Motor neuron (in vitro differentiated cells): ENCODE data around the gene PRDM11. TPM values are rescaled to one million over a fixed set of nuclear protein-coding genes. Genes with fewer than 3 reads are reported as not detected.
A peak's percentile ranks its signal among the peaks of the same experiment; 100 is the strongest.

Experiments
- ATAC-seq, 8 experiments: fragments of 200-7000 bp; cut with Tn5 transposase; replicated peaks in 6 of 8; 2 replicates each; pipeline ENCODE4 v1.8.0; 2021; ENCODE audit warnings: mild to moderate bottlenecking in 8 of 8, moderate library complexity in 8 of 8
- H3K27ac ChIP-seq, 2 donors: fragments of 250-450 bp; sonication (Bioruptor Pico); 2 replicates each; pipeline ENCODE4 v1.9.0; 2021; ENCODE audit warnings: antibody characterized with exemption in 2 of 2, mild to moderate bottlenecking in 2 of 2, moderate library complexity in 1 of 2
- H3K4me1 ChIP-seq, 2 donors: fragments of 250-450 bp; sonication (Bioruptor Pico); replicated peaks in 1 of 2; 2 replicates each; pipeline ENCODE4 v1.6.1; 2021; ENCODE audit warnings: antibody characterized with exemption in 2 of 2, mild to moderate bottlenecking in 2 of 2, moderate library complexity in 1 of 2
- H3K4me3 ChIP-seq, 5 donors: fragments of 250-450 bp; sonication (Bioruptor Pico); 2 replicates each; pipeline ENCODE4 v1.9.0; 2021; ENCODE audit warnings: antibody characterized with exemption in 5 of 5, mild to moderate bottlenecking in 5 of 5, moderate library complexity in 4 of 5
- WGBS, 10 experiments: fragments of 450-650 bp; shearing (Covaris generic); methylation state at CpG; one replicate each; pipeline ENCODE4 v1.0.0; 2022; 5-methylcytosine and 5-hydroxymethylcytosine counted together
- in situ Hi-C, 9 experiments: fragments of 400-800 bp; cut with MboI; loops; one replicate each; pipeline ENCODE4 v1.15.0; 2021; ENCODE audit warnings: low sequenced_read_pairs in 9 of 9, low pct_unique_long_range_greater_than_20kb in 2 of 9; ENCODE audit not compliant: unreplicated experiment in 9 of 9
- total RNA-seq, 8 experiments: library from RNA; unstranded; fragments of 300-600 nt; gene quantifications; 2 replicates each; pipeline versions ENCODE4 v1.2.3 to v1.2.4, GENCODE V29; 2022

PRDM11 gene
- total RNA-seq, 8 experiments from 2014 or later, result 2.4 to 9.9 (median 5.3) TPM

DNA sequence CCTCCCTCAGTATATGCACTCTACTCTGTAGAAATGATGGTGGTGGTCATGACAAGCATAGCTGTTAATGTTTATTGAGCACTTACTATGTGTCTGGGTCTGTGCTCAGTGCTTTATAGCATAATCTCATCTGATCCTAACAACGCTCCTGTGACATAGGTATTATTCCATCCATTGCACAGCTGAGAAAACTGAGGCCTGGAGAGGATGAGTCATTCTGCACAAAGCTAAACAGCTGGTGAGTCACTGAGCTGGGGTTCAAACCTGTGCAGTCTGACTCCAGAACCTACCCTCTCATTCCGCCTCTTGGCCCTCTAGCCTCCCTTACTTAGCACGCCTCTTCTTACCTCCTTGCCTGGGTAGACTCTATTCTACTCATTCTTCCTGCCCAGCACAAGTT lies 41.7 kb downstream of the PRDM11 start:
- ATAC-seq, result no peak
- in situ Hi-C loops, result no loop called here
- Histone ChIP-seq H3K4me1 (no peaks in the 10 kb centered on the region), H3K4me3 (no peak overlapping the region), H3K27ac (no peak overlapping the region)
- 90 to 100% (median 92%) methylated on average over 1 to 3 of the region's 3 CpGs; no CpG with 5 or more reads in 4 of the 10 experiments for WGBS, 10 experiments

DNA sequence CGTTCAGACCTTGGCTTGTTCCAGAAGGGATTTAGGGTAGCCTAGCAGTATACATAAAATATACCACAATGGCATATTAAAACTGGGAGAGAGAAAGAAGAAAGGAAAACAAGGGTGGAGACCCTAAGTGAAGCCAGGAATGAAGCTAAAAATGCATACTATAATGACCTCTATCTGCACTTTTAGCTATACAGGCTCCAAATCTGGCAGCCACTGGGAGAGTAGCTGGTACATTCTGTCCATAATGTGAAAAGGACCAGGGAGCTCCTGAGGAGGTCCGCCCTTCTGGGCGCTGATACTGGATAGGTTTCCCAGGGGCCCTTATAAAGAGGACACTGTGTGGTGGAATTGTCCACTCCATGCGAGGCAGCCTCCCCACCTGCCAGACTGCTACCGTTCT lies 42.8 kb downstream of the PRDM11 start:
- in situ Hi-C loops, result no loop called here

DNA sequence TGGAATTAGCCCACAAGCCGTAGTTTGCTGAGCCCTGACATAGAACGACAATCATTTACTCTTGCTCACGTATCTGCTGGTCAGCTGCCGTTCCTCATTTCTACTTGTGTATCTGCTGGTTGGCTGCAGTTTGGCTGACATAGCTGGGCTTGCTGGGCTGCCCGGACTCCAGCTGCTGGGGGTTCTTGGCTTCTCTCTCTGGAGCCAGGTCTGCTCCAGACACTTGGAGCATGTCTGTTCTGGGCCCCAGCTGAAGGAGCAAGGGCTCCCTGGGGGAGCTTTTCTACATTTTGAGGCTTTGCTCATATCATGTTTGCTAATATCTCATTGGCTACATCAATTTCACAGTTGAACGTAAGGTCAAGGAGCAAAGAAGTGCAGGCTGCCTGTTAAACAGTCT lies 47.3 kb downstream of the PRDM11 start:
- WGBS, 10 experiments, result 63 to 100% (median 89%) methylated on average over 3 to 6 of the region's 6 CpGs; no CpG with 5 or more reads in 2 of the 10 experiments
- H3K4me3 ChIP-seq, result no peak overlapping the region
- H3K27ac ChIP-seq, result no peak overlapping the region
- no peak for ATAC-seq
- peaks cover 0 to 5% of the 10 kb centered on the region in 2 donors for H3K4me1 ChIP-seq
- in situ Hi-C loops, result no loop called here

More for the DNA sequence above, 42.8 kb downstream of the PRDM11 start:
- 20 to 100% (median 91%) methylated on average over 1 to 2 of the region's 5 CpGs; no CpG with 5 or more reads in 6 of the 10 experiments for WGBS, 10 experiments
- no peak overlapping the region for H3K4me3 ChIP-seq
- peaks cover 0 to 5% of the 10 kb centered on the region in 2 donors for H3K4me1 ChIP-seq
- ATAC-seq, result peak in 3 of 8 experiments; percentile 76 to 97 (median 90)
- H3K27ac ChIP-seq, result no peak overlapping the region

DNA sequence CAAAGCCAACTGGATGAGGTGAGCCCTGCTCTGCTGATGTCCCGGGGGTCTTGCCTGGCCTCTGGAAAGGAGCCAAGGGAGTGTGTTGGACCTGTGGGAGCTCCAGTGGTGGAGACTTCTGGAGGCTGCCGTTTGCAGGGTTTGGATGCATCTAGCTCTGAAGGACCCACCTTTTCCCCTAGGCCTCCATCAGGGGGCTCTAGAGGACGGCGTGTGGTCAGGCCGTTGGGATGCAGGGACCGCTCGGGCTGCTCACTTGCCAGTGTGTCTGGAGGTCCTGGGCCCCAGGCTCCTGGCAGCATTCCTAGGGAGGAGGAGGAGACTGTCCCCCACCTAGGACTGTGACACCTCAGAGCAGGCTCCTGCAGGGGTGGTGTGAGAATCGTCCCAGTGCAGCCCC lies 58.3 kb downstream of the PRDM11 start:
- WGBS, 10 experiments, result 17 to 80% (median 60%) methylated on average over 1 to 2 of the region's 8 CpGs; no CpG with 5 or more reads in 5 of the 10 experiments
- in situ Hi-C loops, result no loop called here
- H3K27ac ChIP-seq, result no peak overlapping the region

DNA sequence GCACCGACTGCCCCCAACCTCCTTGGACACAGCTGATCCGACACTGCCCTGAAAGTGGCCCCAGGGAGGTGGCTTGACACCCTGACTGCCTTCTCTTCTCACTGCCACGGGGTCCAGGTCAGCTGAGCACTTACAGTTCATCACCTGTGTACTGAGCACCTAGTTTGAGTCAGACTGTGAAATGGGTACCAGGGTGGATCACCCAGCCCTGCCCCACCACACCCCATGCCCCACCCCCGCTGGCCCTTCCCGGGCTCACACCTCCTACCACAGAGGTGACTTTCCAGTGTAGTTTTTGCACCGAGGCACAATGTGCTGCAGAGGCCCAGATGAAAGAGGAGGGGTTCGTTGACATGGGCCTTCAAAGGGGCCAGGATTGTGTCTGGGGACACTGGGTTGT lies 59.5 kb downstream of the PRDM11 start:
- Histone ChIP-seq H3K4me3 (no peak overlapping the region), H3K4me1 (peaks cover 21 to 32% of the 10 kb centered on the region in 2 donors), H3K27ac (no peak overlapping the region)
- WGBS, 10 experiments, result 80% methylated on average over 1 of the region's 7 CpGs; no CpG with 5 or more reads in 9 of the 10 experiments
- in situ Hi-C loops, result no loop called here
- no peak for ATAC-seq

More for the DNA sequence above, 58.3 kb downstream of the PRDM11 start:
- ATAC-seq, result peak in 1 of 8 experiments; percentile 40
- Histone ChIP-seq H3K4me1 (peaks cover 9 to 20% of the 10 kb centered on the region in 2 donors), H3K4me3 (no peak overlapping the region)

DNA sequence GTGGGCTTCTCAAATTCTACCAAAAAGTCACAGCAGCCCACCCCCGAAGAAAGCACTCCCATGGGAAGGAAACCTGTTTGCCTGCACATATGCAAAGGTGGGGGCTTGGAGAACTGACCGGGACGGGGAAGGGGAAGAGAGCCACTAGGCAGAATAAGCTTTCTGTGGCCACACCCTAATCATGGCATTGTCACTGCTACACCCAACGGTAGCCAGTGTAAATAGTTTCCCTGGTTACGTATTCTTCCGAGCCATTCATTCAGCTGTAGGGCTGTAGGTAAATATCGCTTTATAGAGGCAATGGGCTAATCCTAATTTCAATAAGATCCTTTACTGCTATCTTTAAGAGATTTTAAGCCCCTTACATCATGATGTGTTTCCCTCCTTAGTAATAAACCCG lies 61.7 kb downstream of the PRDM11 start:
- in situ Hi-C loops, result no loop called here
- H3K4me1 ChIP-seq, result peaks cover 21 to 35% of the 10 kb centered on the region in 2 donors
- H3K4me3 ChIP-seq, result no peak overlapping the region
- 17 to 100% (median 80%) methylated on average over 1 to 4 of the region's 8 CpGs; no CpG with 5 or more reads in 1 of the 10 experiments for WGBS, 10 experiments
- H3K27ac ChIP-seq, result no peak overlapping the region
- peak in 3 of 8 experiments; percentile 13 to 72 (median 36) for ATAC-seq

DNA sequence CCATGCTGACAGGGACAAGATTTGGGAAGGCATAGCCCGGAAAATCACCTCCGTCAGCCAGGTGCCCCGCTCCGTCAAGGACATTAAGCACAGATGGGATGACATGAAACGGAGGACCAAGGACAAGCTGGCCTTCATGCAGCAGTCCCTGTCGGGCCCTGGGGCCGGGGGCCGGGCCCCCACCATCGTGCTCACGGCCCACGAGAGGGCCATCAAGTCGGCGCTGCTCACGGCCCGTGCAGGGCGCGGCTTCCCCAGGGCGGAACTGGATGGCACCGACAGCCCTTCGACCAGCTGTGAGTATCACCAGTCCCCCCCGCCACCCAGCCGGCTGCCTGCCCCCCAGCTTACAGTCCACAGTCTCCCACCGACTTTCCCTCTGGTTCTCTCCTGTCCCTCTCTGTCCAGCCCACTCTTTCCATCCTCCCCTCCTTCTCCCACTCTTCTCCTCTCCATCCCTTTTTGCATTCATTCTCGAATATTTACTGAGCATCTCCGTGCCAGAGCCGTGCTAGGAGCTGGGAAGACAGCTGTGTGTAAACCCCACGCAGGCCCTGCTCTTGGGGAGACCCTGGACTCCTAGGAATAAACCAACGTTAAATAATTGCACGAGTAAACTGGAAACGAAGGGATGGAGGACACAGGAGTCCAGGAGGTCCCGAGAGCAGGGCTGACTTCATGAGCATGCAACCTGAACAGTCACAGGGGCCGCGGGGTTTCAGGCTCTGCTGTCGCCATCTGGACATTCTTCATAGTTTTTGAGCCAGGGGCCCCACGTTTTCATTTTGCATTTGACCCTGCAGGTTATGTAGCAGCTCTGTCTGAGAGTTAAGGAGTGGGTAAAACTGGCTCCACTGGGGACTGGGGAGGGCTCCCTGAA lies 62.8 kb downstream of the PRDM11 start:
- peak in 1 of 8 experiments; percentile 2 for ATAC-seq
- Histone ChIP-seq H3K4me3 (peak overlapping the region in 1 of 5 donors; percentile 15), H3K27ac (peak overlapping the region; percentile 30 to 80), H3K4me1 (peaks cover 30 to 35% of the 10 kb centered on the region in 2 donors)
- WGBS, 10 experiments, result 20 to 73% (median 60%) methylated on average over 1 to 11 of the region's 35 CpGs; no CpG with 5 or more reads in 3 of the 10 experiments
- in situ Hi-C loops, result no loop called here

DNA sequence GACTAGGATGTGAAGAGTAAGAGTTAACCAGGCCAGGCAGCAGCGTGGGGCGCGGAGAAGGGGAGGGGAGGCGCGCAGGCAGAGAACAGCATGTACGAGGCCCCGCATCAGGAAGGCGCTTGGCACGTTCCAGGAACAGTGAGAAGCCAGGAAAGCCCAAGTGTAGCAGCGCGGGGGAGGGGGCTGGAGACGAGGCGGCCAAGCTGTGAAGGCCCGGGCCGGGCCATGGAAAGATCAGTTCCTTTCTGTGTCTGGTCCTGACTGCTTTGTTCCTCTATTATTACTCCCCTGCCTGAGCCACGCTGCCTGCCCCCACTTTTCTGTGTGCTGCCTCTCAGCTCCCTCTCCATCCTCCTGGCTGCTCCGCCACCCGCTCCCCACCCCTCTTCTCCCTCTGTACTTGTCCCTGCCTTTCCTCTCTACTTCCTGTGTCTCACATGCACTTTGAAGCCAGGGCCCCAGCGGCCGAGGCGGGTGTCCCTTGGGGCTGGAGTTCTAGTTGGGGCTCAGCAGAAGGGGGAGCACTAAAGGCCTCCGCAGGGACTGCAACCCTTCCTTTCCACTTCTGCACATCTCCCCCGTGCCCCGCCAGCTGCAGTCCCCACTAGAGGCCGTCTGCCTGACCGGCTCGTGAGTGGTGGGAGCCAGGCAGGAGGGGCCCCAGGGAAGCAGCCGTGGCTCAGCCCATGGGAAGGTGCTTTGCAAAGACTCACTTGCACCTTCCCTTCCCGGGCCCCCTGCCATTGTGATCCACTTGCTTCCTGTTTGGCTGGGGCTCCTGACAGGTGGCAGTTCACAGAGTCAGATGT lies 63.7 kb downstream of the PRDM11 start:
- peak; percentile 56 to 92 (median 90) for ATAC-seq

DNA sequence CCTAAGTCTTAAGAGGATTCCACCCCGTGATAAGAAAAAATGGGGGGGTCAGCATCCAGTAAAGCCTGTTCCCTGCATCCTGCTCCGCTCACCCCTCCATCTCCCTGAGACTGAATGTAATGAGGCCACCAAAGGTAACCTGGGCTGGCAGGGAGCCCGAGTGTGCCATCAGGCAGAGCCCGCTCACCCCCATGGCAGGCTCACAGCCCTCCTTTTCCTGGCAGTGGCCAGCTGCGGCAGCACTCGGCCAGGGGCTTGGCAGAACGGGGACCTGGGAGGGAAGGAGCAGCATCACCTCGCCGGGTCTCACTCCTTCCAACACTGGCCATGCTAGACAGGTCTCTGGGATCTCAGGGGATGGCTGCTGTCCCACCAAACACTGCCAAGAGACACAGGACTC lies 64.4 kb downstream of the PRDM11 start:
- ATAC-seq, result no peak
- WGBS, 10 experiments, result 91 to 92% methylated on average over 2 to 4 of the region's 9 CpGs; no CpG with 5 or more reads in 8 of the 10 experiments
- in situ Hi-C loops, result no loop called here
- Histone ChIP-seq H3K4me1 (peaks cover 32 to 35% of the 10 kb centered on the region in 2 donors), H3K4me3 (no peak overlapping the region), H3K27ac (peak overlapping the region in 1 of 2 donors; percentile 80)

More for the DNA sequence above, 63.7 kb downstream of the PRDM11 start:
- Histone ChIP-seq H3K27ac (peak overlapping the region; percentile 30 to 80), H3K4me1 (peaks cover 32 to 35% of the 10 kb centered on the region in 2 donors), H3K4me3 (peak overlapping the region in 2 of 5 donors; percentile 2 to 15)
- in situ Hi-C loops, result no loop called here
- 0 to 60% (median 16%) methylated on average over 1 to 9 of the region's 29 CpGs; no CpG with 5 or more reads in 4 of the 10 experiments for WGBS, 10 experiments

DNA sequence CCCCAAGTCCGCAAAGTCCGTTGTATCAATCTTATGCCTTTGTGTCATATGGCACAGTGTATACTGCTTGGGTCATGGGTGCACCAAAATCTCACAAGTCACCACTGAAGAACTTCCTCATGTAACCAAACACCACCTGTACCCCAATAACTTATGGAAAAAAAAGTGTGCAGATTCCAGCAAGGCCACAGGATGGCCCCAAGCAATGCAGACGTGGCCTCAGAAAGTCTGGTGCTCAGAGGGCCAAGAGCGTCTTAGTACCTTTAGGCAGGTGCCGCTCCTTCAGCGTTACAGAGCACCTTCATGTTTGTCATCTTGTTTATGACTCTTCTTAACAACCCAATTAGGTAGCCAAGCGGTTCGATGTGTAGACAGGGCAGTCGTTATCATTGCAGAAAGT lies 65.3 kb downstream of the PRDM11 start:
- peaks cover 32 to 35% of the 10 kb centered on the region in 2 donors for H3K4me1 ChIP-seq
- no peak overlapping the region for H3K27ac ChIP-seq
- no peak for ATAC-seq
- in situ Hi-C loops, result no loop called here
- 40 to 100% (median 94%) methylated on average over 1 to 7 of the region's 9 CpGs; no CpG with 5 or more reads in 3 of the 10 experiments for WGBS, 10 experiments
- H3K4me3 ChIP-seq, result no peak overlapping the region

DNA sequence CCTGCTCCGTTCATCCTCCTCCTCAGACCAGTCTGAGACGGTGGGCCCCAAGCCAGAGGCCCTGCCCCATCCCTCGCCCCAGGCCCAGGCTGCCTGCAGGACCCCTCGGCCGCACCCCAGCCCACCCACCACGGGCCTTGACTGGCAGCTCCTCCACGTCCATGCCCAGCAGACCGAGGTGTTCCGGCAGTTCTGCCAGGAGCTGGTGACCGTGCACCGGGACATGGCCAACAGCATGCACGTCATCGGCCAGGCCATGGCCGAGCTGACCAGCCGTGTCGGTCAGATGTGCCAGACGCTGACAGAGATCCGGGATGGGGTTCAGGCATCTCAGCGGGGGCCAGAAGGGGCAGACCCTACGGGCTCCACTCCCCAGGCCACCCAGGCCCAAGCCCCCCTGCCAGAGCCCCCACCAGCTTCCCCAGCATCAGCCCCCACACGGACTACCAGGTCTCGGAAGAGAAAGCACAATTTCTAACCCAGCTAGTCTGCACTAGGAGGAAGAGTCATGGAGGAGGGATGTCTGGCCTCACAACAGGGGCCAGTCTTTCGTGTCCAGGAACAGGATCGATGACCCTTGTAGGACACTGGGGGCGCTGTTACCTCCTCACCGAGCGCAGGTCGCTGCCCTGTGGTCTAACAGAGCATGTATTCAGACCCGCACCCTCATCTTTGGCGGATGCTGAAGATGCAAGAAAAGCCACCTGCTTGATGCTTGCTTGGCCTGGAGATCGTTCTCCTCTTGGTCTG lies 66.3 kb downstream of the PRDM11 start:
- ATAC-seq, result no peak
- peaks cover 32 to 35% of the 10 kb centered on the region in 2 donors for H3K4me1 ChIP-seq
- in situ Hi-C loops, result no loop called here
- WGBS, 10 experiments, result 67 to 100% (median 85%) methylated on average over 1 to 9 of the region's 31 CpGs; no CpG with 5 or more reads in 7 of the 10 experiments
- H3K4me3 ChIP-seq, result no peak overlapping the region
- H3K27ac ChIP-seq, result no peak overlapping the region

DNA sequence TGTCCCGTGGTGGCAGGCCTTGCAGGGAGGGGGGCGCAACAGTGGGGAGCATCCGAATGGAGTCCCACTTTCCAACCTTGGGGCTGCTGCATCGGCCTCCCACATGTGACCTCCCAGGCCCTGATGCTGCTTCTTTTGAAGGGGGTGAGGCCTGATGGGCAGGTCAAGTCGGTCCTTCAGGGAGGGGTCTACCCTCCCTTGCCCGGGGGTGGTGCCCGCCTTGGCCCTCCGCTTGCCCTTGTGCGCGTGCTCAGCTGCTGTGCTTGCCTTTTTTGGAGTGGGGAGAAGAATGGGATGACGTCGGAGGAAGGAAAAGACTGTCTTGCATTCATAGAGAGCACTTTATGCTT lies 66.9 kb downstream of the PRDM11 start:
- no peak for ATAC-seq
- in situ Hi-C loops, result no loop called here
- Histone ChIP-seq H3K4me1 (peaks cover 29 to 32% of the 10 kb centered on the region in 2 donors), H3K27ac (no peak overlapping the region), H3K4me3 (no peak overlapping the region)
- WGBS, 10 experiments, result 40 to 100% (median 89%) methylated on average over 1 to 6 of the region's 12 CpGs; no CpG with 5 or more reads in 5 of the 10 experiments
